PC-3 (cell line): Measurements from ENCODE around the gene CEACAM7. TPM values are rescaled to one million over a fixed set of nuclear protein-coding genes. Genes with fewer than 3 reads are reported as not detected.
"Not testable (repeated sequence)": the region's sequence is repeated elsewhere in the genome, so short reads cannot be mapped to it uniquely, and the experiment has no call there.

ENCODE experiments used
- ATAC-seq: fragments of 200-7000 bp; cut with Tn5 transposase; 2 replicates; pipeline ENCODE4 v1.9.1; 2020; ENCODE audit warnings: mild to moderate bottlenecking, moderate library complexity
- BruUV-seq: library from RNA; stranded (reverse); fragments of 400-500 nt; replicated peaks from 2 replicates; lab custom pipeline; 2021; lab: Mats Ljungman, UMichigan
- CTCF ChIA-PET: fragments of 300-600 bp; sonication (Branson Sonifier 250); formaldehyde crosslinking; loops from one replicate; lab custom pipeline; 2022; ENCODE audit warnings: antibody characterized with exemption; lab: Charles Lee
- POLR2A ChIA-PET: fragments of 300-600 bp; sonication (Branson Sonifier 250); formaldehyde crosslinking; loops from one replicate; lab custom pipeline; 2022; ENCODE audit warnings: antibody characterized with exemption; ENCODE audit not compliant: unreplicated experiment; lab: Charles Lee
- DNase-seq: peaks from one replicate; pipeline ENCODE4 v3.0.0-alpha.2; 2015
- H2AFZ ChIP-seq: fragments of 300-600 bp; sonication (generic); 2 replicates; pipeline ENCODE4 v1.6.0; 2016; ENCODE audit warnings: antibody characterized with exemption, low read length
- H3F3A ChIP-seq: fragments of 300-600 bp; sonication (generic); one replicate; pipeline ENCODE4 v1.6.0; 2017; ENCODE audit warnings: antibody characterized with exemption, low read length, control low read depth, mild to moderate bottlenecking; ENCODE audit not compliant: unreplicated experiment
- H3K27ac ChIP-seq: fragments of 300-600 bp; sonication (generic); 2 replicates; pipeline ENCODE4 v1.5.1; 2016; ENCODE audit warnings: mild to moderate bottlenecking, low read length
- H3K27me3 ChIP-seq: fragments of 300-600 bp; sonication (generic); 2 replicates; pipeline ENCODE4 v1.6.1; 2016; ENCODE audit warnings: low read length, mixed read lengths
- H3K36me3 ChIP-seq: fragments of 300-600 bp; sonication (generic); 2 replicates; pipeline ENCODE4 v1.6.1; 2016; ENCODE audit warnings: low read depth, mixed run types, low read length, mixed read lengths
- H3K4me1 ChIP-seq: fragments of 300-600 bp; sonication (generic); 2 replicates; pipeline ENCODE4 v1.5.1; 2016; ENCODE audit warnings: low read length; ENCODE audit not compliant: insufficient read depth
- H3K4me2 ChIP-seq: fragments of 300-600 bp; sonication (generic); 2 replicates; pipeline ENCODE4 v1.6.0; 2016; ENCODE audit warnings: low read length
- H3K4me3 ChIP-seq: fragments of 300-600 bp; sonication (generic); 2 replicates; pipeline ENCODE4 v1.5.1; 2016; ENCODE audit warnings: mild to moderate bottlenecking, low read length, mixed read lengths
- H3K79me2 ChIP-seq: fragments of 300-600 bp; sonication (generic); 2 replicates; pipeline ENCODE4 v1.6.1; 2017; ENCODE audit warnings: low read length, mixed read lengths
- H3K9ac ChIP-seq: fragments of 300-600 bp; sonication (generic); 2 replicates; pipeline ENCODE4 v1.6.0; 2016; ENCODE audit warnings: mild to moderate bottlenecking, low read length
- H3K9me2 ChIP-seq: fragments of 300-600 bp; sonication (generic); replicated peaks from 2 replicates; pipeline ENCODE4 v1.6.1; 2016; ENCODE audit warnings: mixed run types, low read length, mixed read lengths
- H3K9me3 ChIP-seq: fragments of 300-600 bp; sonication (generic); 2 replicates; pipeline ENCODE4 v1.6.1; 2016; ENCODE audit warnings: low read length, mixed read lengths
- H4K20me1 ChIP-seq: fragments of 300-600 bp; sonication (generic); 2 replicates; pipeline ENCODE4 v1.6.1; 2016; ENCODE audit warnings: low read length, mixed read lengths
- EZH2 ChIP-seq: fragments of 300-600 bp; sonication (generic); IDR thresholded peaks from one replicate; pipeline ENCODE4 v1.6.1; 2017; ENCODE audit warnings: antibody characterized with exemption, mild to moderate bottlenecking, low read length; ENCODE audit not compliant: unreplicated experiment
- EZH2phosphoT487 ChIP-seq: fragments of 300-600 bp; sonication (generic); IDR thresholded peaks from 2 replicates; pipeline ENCODE4 v1.6.1; 2018; ENCODE audit warnings: mild to moderate bottlenecking, antibody characterized with exemption, low read length, borderline replicate concordance
- intact Hi-C: fragments of 100-400 bp; cut with micrococcal nuclease; formaldehyde crosslinking; loops from 2 replicates; pipeline ENCODE4 v1.9.0; 2023
- total RNA-seq: library from RNA; depleted of rRNA; stranded (reverse); fragments of >200 nt; gene quantifications from 2 replicates; pipeline ENCODE4 v1.2.3, GENCODE V29; 2014
- TF ChIP-seq, protein P1 (sequence below): fragments of 300-600 bp; sonication (generic); conservative IDR thresholded peaks from 2 replicates; pipeline ENCODE4 v1.5.1; 2017; ENCODE audit warnings: antibody characterized with exemption, low read depth, mild to moderate bottlenecking, low read length

The CEACAM7 gene
- total RNA-seq, 1 experiment from 2014 or later: not detected

DNA sequence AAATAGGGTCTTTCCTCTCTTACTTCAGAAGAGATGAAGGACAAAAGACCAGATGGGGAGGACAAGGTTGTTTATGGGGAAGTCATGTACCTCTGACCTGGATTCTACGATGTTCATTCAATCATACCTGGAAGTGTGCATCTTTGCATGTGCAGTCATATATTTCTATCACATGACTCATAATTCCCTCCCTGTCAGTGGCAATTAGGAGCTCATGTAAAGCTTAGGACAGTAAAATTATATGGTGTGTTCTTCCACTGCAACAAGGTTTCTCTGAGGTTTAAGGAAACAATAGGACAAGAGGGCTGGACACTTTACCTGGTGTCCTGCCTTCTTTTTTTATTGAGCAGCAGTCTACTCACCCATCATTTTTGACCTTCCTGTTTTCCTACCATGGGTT is 19.8 kb downstream of the CEACAM7 start:
- ChIA-PET CTCF (no interaction called here), POLR2A (no interaction called here)
- Histone ChIP-seq H2AFZ (no peak overlapping the region), H3K4me2 (no peak overlapping the region), H3F3A (no peaks in the 10 kb centered on the region), H3K9me2 (no peaks in the 10 kb centered on the region), H3K27me3 (peaks cover 28% of the 10 kb centered on the region), H3K4me1 (no peaks in the 10 kb centered on the region), H3K4me3 (no peak overlapping the region), H3K36me3 (no peaks in the 10 kb centered on the region), H3K79me2 (no peaks in the 10 kb centered on the region), H4K20me1 (no peaks in the 10 kb centered on the region), H3K9me3 (peaks cover 5% of the 10 kb centered on the region; the same call in 1 of the 2 replicates), H3K27ac (no peak overlapping the region), H3K9ac (no peak overlapping the region)
- no peak for ATAC-seq
- DNase-seq: no peak
- no TSS peak for BruUV-seq
- intact Hi-C loops: no loop called here
- TF ChIP-seq, protein P1, sequence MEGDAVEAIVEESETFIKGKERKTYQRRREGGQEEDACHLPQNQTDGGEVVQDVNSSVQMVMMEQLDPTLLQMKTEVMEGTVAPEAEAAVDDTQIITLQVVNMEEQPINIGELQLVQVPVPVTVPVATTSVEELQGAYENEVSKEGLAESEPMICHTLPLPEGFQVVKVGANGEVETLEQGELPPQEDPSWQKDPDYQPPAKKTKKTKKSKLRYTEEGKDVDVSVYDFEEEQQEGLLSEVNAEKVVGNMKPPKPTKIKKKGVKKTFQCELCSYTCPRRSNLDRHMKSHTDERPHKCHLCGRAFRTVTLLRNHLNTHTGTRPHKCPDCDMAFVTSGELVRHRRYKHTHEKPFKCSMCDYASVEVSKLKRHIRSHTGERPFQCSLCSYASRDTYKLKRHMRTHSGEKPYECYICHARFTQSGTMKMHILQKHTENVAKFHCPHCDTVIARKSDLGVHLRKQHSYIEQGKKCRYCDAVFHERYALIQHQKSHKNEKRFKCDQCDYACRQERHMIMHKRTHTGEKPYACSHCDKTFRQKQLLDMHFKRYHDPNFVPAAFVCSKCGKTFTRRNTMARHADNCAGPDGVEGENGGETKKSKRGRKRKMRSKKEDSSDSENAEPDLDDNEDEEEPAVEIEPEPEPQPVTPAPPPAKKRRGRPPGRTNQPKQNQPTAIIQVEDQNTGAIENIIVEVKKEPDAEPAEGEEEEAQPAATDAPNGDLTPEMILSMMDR: no peak
- TF ChIP-seq EZH2phosphoT487: no peak
- TF ChIP-seq EZH2: no peak

DNA sequence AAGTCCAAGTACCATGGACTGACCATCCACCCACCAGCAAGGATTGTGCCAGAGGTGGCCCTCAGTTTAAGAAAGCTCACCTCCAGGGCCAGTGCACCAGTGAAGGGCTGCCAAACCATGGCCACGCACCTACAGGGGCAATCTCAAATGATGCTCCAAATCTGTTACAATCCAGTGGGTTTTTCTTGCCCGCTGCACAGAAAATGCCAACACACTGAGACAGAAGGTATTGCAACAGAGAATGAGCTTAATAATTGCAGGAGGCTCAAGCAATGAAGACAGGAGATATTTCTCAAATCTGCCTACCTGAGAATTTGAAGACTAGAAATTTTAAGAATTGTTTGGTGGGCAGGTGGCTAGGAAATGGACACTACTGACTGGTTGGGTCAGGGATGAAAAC is 22.0 kb downstream of the CEACAM7 start:
- TF ChIP-seq EZH2 (no peak), EZH2phosphoT487 (no peak)
- TF ChIP-seq, protein P1: no peak
- peaks cover 10% of the 10 kb centered on the region for H3K27me3 ChIP-seq
- BruUV-seq: no TSS peak
- no peak overlapping the region for H3K4me2 ChIP-seq
- ChIA-PET CTCF (no interaction called here), POLR2A (no interaction called here)
- ATAC-seq (no peak), DNase-seq (no peak)
- H3K9me2 ChIP-seq: no peaks in the 10 kb centered on the region
- no peaks in the 10 kb centered on the region for H3F3A ChIP-seq
- intact Hi-C loops: no loop called here
- no peak overlapping the region for H2AFZ ChIP-seq
- no peaks in the 10 kb centered on the region for H3K79me2 ChIP-seq
- H3K27ac ChIP-seq: no peak overlapping the region
- H4K20me1 ChIP-seq: no peaks in the 10 kb centered on the region
- H3K9me3 ChIP-seq: peaks cover 5% of the 10 kb centered on the region; the same call in 1 of the 2 replicates
- no peaks in the 10 kb centered on the region for H3K4me1 ChIP-seq
- no peak overlapping the region for H3K4me3 ChIP-seq
- H3K36me3 ChIP-seq: no peaks in the 10 kb centered on the region
- no peak overlapping the region for H3K9ac ChIP-seq

DNA sequence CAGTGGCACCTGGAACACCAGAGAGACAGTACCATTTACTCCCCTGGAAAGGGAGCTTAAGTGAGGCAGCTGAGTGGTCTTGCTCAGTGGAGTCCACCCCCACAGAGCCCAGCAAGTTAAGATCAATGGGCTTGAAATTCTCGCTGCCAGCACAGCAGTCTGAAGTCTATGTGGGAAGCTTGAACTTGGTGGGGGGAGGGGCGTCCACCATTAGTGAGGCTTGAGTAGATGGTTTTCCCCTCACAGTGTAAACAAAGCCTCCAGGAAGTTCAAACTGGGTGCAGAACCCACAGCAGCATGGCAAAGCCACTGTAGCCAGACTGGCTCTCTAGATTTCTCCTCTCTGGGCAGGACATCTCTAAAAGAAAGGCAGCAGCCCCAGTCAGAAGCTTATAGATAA is 30.9 kb downstream of the CEACAM7 start:
- Histone ChIP-seq H3F3A (no peaks in the 10 kb centered on the region), H2AFZ (no peak overlapping the region), H3K4me3 (no peak overlapping the region), H3K9me2 (no peaks in the 10 kb centered on the region), H3K36me3 (no peaks in the 10 kb centered on the region), H3K4me1 (no peaks in the 10 kb centered on the region), H3K9ac (no peak overlapping the region), H3K79me2 (no peaks in the 10 kb centered on the region), H3K27ac (no peak overlapping the region), H4K20me1 (no peaks in the 10 kb centered on the region), H3K27me3 (peaks cover 6% of the 10 kb centered on the region), H3K9me3 (no peaks in the 10 kb centered on the region), H3K4me2 (no peak overlapping the region)
- BruUV-seq: no TSS peak
- TF ChIP-seq EZH2 (no peak), EZH2phosphoT487 (no peak)
- TF ChIP-seq, protein P1: no peak
- no peak for DNase-seq
- ChIA-PET POLR2A (no interaction called here), CTCF (no interaction called here)
- intact Hi-C loops: no loop called here
- no peak for ATAC-seq

DNA sequence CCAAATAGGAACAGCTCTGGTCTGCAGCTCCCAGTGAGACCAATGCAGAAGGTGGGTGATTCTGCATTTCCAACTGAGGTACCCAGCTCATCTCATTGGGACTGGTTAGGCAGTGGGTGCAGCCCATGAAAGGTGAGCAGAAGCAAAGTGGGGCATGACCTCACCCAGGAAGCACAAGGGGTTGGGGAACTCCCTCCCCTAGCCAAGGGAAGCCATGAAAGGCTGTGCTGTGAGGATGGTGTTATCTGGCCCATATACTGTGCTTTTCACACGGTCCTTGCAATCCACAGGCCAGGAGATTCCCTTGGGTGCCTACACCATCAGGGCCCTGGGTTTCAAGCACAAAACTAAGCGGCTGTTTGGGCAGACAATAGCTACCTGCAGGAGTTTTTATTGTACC is 31.3 kb downstream of the CEACAM7 start:
- H3K9me3 ChIP-seq, H3K9ac ChIP-seq, DNase-seq, POLR2A ChIA-PET, H3K27me3 ChIP-seq, BruUV-seq, H3K4me3 ChIP-seq, H3K36me3 ChIP-seq, intact Hi-C loops, H4K20me1 ChIP-seq, H3K9me2 ChIP-seq, H3K4me2 ChIP-seq, CTCF ChIA-PET, H3K27ac ChIP-seq, ATAC-seq, H3K4me1 ChIP-seq, H3F3A ChIP-seq, H2AFZ ChIP-seq, H3K79me2 ChIP-seq: not testable (repeated sequence)
